DND-41 (cell line): ENCODE measurements around the gene ZNF500.

Source experiments
- CTCF ChIP-seq: IDR thresholded peaks from 2 replicates; pipeline ENCODE4 v1.5.1; 2012; ENCODE audit warnings: borderline replicate concordance, low read length, moderate library complexity, mild to moderate bottlenecking; ENCODE audit not compliant: poor library complexity, severe bottlenecking; ENCODE audit errors: extremely low read depth
- EZH2 ChIP-seq: IDR thresholded peaks from 3 replicates; pipeline ENCODE4 v1.6.1; 2012; ENCODE audit warnings: borderline replicate concordance, low read depth, mild to moderate bottlenecking, moderate library complexity, low read length, inconsistent platforms; ENCODE audit not compliant: severe bottlenecking

GRCh38 chr16:4783951-4784336 lies 17.0 kb upstream of the ZNF500 start:
- TF ChIP-seq CTCF (no peak), EZH2 (no peak)
